Effector CD8-positive, alpha-beta T cell (primary cell): Measurements from ENCODE around the gene RMI2.

ENCODE experiments used
- DNase-seq: peaks from one replicate; lab custom pipeline; 2025; lab: John Stamatoyannopoulos, UW

Gene RMI2

GRCh38 chr16:11309895-11310633 is 35.2 kb upstream of the RMI2 start:
- no peak for DNase-seq

- no peak for DNase-seq
These were observed 34.7 kb upstream of the RMI2 start for GRCh38 chr16:11310634-11310977.

DNA sequence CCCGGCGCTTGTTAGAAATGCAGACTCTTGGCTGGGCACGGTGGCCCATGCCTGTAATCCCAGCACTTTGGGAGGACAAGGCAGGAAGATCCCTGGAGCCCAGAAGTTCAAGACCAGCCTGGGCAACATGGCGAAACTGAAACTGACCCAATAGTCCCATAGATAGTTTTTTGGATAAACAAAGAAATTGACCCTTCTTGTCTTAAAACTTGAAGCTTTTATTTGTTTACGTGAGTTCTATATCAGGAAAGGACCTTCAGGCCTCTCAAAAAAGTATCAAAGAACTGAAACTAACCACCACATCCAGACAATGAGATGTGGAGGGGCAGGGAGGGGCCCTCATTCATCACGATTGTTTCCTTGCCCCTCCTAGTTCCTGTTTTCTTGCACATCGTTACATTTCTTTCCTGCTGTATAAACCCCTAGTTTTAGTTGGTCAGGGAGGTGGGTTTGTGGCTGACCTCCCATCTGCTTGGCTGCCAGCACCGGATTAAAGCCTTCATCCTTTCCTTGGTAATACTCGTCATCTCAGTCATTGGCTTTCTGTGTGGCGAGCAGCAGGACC is 34.2 kb upstream of the RMI2 start:
- no peak for DNase-seq

GRCh38 chr16:11312718-11313492 is 32.4 kb upstream of the RMI2 start:
- DNase-seq = no peak

- DNase-seq = no peak
These were observed 31.6 kb upstream of the RMI2 start for GRCh38 chr16:11313493-11314308.

DNA sequence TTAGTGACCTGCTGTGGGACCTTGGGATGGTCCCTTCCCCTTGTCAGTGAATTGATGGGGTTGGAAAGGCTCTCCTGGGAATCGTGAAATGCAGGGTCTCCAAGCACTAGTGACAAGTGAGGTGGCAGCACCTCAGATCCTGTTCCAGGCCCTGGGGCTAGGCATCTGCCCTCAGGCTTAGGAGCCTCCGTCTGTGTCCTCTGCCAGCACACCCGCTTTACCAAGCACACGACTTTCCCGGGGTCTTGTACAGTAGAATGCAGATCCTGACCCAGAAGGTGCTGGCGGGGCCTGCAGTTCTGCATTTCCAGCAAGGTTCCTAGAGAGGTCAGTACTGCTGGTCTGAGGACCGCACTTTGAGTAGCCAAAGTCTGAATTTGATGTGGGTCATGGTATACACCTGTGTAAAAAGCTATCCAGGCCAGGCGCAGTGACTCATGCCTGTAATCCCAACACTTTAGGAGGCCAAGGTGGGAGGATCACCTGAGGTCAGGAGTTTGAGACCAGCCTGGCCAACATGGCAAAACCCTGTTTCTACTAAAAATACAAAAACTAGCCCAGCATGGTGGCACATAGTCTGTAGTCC is 30.9 kb upstream of the RMI2 start:
- no peak for DNase-seq

GRCh38 chr16:11315510-11315909 is 29.7 kb upstream of the RMI2 start:
- no peak for DNase-seq

DNA sequence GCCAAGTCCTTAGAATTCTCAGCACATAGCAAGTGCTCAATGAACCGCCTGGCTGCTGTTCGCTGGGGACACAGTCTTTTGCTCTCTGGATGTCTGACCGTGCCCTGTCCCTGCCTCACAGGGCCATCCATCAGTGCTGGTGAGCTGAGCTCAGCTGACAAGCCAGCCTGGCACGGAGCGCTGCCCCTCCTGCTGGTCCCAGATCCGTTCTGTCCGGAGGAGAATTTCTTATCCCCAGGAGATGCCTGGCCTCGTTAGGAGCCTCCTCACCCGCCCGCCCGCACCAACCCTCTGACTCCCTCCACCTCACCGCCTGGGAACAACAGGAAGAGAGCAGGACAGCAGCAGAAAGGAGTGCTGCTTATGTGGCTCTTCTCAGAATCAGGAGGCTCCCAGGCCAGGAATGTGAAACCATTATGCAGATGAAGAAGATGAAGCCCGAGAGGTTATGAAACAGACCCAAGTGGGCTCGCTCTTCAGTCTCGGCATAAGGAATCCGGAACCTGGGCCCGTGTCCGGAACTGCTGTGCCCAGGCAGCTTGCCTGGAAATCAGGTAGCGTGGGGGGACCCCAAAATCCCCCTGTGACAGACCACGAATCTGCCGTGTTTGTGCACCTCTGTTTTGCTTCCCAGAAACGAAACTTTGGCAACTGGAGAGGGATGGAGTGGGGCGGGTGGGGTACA is 28.8 kb upstream of the RMI2 start:
- no peak for DNase-seq

- DNase-seq = no peak
These were observed 26.4 kb upstream of the RMI2 start for GRCh38 chr16:11318817-11319216.

GRCh38 chr16:11319529-11320146 is 25.6 kb upstream of the RMI2 start:
- no peak for DNase-seq

- DNase-seq = no peak
These were observed 25.1 kb upstream of the RMI2 start for GRCh38 chr16:11320170-11320569.

GRCh38 chr16:11321662-11322061 is 23.6 kb upstream of the RMI2 start:
- no peak for DNase-seq

GRCh38 chr16:11322823-11323222 is 22.4 kb upstream of the RMI2 start:
- DNase-seq = no peak

DNA sequence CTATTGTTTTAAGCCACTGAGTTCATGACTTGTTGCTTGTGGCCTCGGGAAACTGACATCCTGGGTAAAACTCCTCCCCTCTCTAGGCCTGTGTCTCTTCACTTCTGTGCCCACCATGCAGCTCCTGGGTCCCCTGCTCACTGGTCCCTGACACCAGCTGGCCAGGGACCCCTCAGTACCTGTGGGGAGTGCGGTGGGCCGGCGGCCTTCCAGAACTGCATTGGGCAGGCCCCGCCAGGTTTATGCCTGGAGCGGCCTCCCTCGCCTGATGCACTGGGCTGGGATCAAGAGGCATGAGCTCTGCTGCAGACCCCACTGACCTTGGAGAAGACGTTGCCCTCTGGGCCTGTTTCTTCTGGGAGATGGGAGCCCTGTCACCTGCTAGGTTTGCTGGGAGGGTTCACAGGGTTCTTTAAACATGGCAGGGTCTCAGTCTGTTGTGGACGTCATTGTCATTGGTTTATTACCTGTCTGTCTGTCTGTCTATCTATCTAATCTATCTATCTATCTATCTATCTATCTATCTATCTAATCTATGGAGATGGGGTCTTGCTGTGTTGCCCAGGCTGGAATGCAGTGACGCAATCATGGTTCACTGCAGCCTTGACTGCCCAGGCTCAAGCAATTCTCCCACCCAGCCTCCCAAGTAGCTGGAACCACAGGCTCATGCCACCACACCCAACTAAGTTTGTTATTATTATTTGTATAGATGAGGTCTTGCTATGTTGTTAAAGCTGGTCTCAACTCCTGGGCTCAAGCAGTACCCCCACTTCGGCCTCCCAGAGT is 21.5 kb upstream of the RMI2 start:
- no peak for DNase-seq

DNA sequence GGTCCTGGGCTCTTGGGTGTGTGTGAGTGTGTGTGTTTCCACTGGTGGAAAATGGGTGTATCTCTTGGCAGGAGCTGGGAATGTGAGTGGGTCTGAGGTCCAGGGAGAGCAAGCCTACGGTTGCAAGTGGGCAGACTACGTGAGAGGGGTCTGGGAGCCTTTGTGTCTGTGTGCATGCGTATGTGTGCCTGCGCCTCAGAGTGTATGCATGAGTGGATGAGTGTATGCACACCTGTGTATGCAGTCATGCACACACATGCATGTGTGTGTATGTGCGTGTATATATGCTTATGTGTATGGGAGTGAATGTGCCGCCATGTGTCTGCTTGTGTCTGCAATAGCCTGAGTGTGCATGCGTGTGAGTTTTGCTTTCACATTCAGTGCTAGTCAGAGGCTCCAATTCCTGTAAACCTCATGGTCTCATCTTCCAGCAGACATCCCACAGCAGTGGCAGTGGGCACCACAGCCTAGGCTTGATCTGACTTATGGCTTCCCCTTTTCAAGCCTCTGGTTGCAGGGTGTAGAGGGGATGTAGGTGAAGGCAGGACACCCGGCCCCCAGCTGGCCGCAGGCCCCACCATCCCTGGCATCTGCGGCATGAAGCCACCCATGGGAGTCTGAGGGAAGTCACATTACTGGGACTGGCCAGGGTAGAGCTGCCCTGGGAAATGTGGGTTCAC is 19.7 kb upstream of the RMI2 start:
- no peak for DNase-seq

- DNase-seq = no peak
These were observed 19.0 kb upstream of the RMI2 start for GRCh38 chr16:11326084-11326736.

GRCh38 chr16:11326737-11327276 is 18.5 kb upstream of the RMI2 start:
- no peak for DNase-seq

DNA sequence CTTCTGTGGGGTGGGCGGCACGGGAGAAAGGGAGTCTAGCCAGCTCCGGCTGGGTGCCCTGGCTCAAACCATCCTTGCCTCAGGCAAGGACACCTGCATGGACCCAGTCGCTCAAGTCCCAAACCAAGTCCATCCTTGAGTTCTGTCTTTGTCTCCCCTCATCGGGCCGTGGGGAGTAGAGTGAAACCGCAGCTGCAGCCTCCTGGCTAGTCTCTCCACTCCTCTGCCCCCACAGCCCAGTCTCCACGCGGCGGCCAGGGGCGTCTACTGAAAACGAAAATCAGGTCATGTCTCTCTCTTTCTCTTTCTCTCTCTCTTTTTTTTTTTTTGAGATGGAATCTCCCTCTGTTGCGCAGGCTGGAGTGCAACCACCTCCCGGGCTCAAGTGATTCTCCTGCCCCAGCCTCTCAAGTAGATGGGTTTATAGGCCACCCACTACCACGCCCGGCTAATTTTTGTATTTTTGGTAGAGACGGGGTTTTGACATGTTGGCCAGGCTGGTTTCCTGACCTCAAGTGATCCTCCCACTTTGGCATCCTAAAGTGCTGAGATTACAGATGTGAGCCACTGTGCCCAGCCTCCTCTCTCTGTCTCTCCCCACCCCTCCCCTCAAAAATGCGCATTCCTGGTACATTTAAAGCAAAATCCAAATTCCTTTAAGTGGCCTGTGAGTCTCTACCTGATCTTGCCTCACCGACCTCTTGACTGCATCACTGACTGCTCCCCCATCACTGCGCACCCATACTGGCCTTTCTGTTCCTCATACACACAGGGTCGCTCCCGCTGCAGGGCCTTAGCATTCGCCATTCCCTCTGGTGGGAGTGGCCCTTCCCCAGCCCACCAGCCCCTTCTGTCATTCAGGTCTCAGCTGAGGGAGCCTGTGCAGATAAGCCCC is 17.7 kb upstream of the RMI2 start:
- no peak for DNase-seq
